Testis (tissue), 5 donors: ENCODE data around the gene BUB1. TPM values are rescaled to one million over a fixed set of nuclear protein-coding genes. Genes with fewer than 3 reads are reported as not detected.

Experiments
- DNase-seq: peaks from one replicate; pipeline ENCODE4 v3.0.0-alpha.2; 2019
- H3K27ac ChIP-seq, 2 donors: fragments of 200-600 bp; sonication (generic); one replicate each; pipeline ENCODE4 v1.5.1; 2019
- H3K27me3 ChIP-seq: fragments of 200-600 bp; sonication (generic); one replicate; pipeline ENCODE4 v1.5.1; 2019
- H3K36me3 ChIP-seq: fragments of 200-600 bp; sonication (generic); one replicate; pipeline ENCODE4 v1.5.1; 2017; ENCODE audit warnings: low read depth; ENCODE audit errors: missing control alignments
- H3K4me1 ChIP-seq: fragments of 200-600 bp; sonication (generic); one replicate; pipeline ENCODE4 v1.5.1; 2019
- H3K4me3 ChIP-seq, 2 donors: fragments of 200-600 bp; sonication (generic); one replicate each; pipeline ENCODE4 v1.5.1; 2017 to 2019
- H3K9me3 ChIP-seq: fragments of 200-600 bp; sonication (generic); one replicate; pipeline ENCODE4 v1.5.1; 2017
- CTCF ChIP-seq, 3 experiments: fragments of 450-650 bp in 2 of 3; fragments of 200-600 bp in 1 of 3; sonication (generic) in 1 of 3; IDR thresholded peaks; one replicate each; pipeline ENCODE4 v1.5.1; 2016 to 2019; ENCODE audit warnings: antibody characterized with exemption in 3 of 3, mild to moderate bottlenecking in 2 of 3, moderate library complexity in 1 of 3
- POLR2A ChIP-seq: fragments of 450-650 bp; IDR thresholded peaks from one replicate; pipeline ENCODE4 v1.6.1; 2017; ENCODE audit warnings: antibody characterized with exemption, mild to moderate bottlenecking, moderate library complexity
- WGBS, 2 donors: methylation state at CpG; one replicate each; pipeline ENCODE4 v1.1.5; 2018; 5-methylcytosine and 5-hydroxymethylcytosine counted together
- intact Hi-C: fragments of 100-400 bp; cut with DNase I; formaldehyde crosslinking; loops from one replicate; pipeline ENCODE4 v1.15.1; 2023; ENCODE audit warnings: low total_unique reads
- long read RNA-seq, 2 donors: transcript quantifications; one replicate each; lab custom pipeline, GENCODE V29; 2026
- polyA plus RNA-seq: library from polyadenylated mRNA; stranded (reverse); fragments of 350-450 nt; fragmentation: Illumina TruSeq; extraction: RNeasy Lipid Tissue Mini Kit (QIAGEN cat#74804); gene quantifications from one replicate; pipeline ENCODE4 v1.2.3, GENCODE V29; 2014; ENCODE audit warnings: low read depth, low replicate concordance; ENCODE audit not compliant: insufficient read depth
- total RNA-seq, 2 donors: library from RNA; depleted of rRNA; stranded (reverse); fragments of >200 nt; gene quantifications; one replicate each; pipeline ENCODE4 v1.2.3, GENCODE V29; 2016

BUB1 gene
- 10 to 100 TPM; 50.5 to 72.9 TPM for total RNA-seq
- 70.0 TPM for polyA plus RNA-seq
- long read RNA-seq, donor 1, transcript BUB1-206 (10 exons, 1,999 nt) = major isoform, 6 of 35 reads
- long read RNA-seq, donor 1, partial matches to known transcripts = 27 of 35 reads
- long read RNA-seq, donor 1, other reads (novel, unspliced or antisense) = 0 of 35 reads
- long read RNA-seq, donor 2, transcript BUB1-206 (10 exons, 1,999 nt) = major isoform, 5 of 16 reads
- long read RNA-seq, donor 2, partial matches to known transcripts = 9 of 16 reads
- long read RNA-seq, donor 2, other reads (novel, unspliced or antisense) = 0 of 16 reads

GRCh38 chr2:110677530-110678456, at the start of gene BUB1:
Gene BUB1 (minus strand): TSS chr2:110678063. CDS start chr2:110677995, 68 bp downstream.
- H3K36me3 ChIP-seq = no peaks in the 10 kb centered on the region
- H3K27ac ChIP-seq = peak within 1 kb of the TSS; percentile 94 to 98
- 0% methylated on average over 49 to 58 of the region's 58 CpGs for WGBS, 2 donors
- TF ChIP-seq CTCF (IDR thresholded peaks at IDR 0.05) = no peak
- TF ChIP-seq POLR2A = peak; percentile 94
- intact Hi-C loops = no loop called here
- no peaks in the 10 kb centered on the region for H3K9me3 ChIP-seq
- peaks cover 12% of the 10 kb centered on the region for H3K4me1 ChIP-seq
- DNase-seq = peak; percentile 98
- H3K4me3 ChIP-seq = peak within 1 kb of the TSS; percentile 65 to 83
- no peaks in the 10 kb centered on the region for H3K27me3 ChIP-seq

- TF ChIP-seq POLR2A (no peak), CTCF (IDR thresholded peaks at IDR 0.05) (no peak)
- H3K27ac ChIP-seq = no peak overlapping the region
- H3K36me3 ChIP-seq = no peaks in the 10 kb centered on the region
- WGBS, 2 donors = 84 to 100% methylated on average over 2 of the region's 2 CpGs
- no peaks in the 10 kb centered on the region for H3K9me3 ChIP-seq
- intact Hi-C loops = no loop called here
- no peaks in the 10 kb centered on the region for H3K4me1 ChIP-seq
- no peak overlapping the region for H3K4me3 ChIP-seq
- H3K27me3 ChIP-seq = no peaks in the 10 kb centered on the region
- DNase-seq = no peak
Observed at GRCh38 chr2:110726285-110726684, 48.4 kb upstream of the BUB1 start.

- no peak for DNase-seq
- Histone ChIP-seq H3K27me3 (no peaks in the 10 kb centered on the region), H3K9me3 (no peaks in the 10 kb centered on the region), H3K4me1 (no peaks in the 10 kb centered on the region), H3K4me3 (no peak overlapping the region), H3K36me3 (no peaks in the 10 kb centered on the region), H3K27ac (no peak overlapping the region)
- intact Hi-C loops = no loop called here
- TF ChIP-seq CTCF (IDR thresholded peaks at IDR 0.05) = no peak
- TF ChIP-seq POLR2A = no peak
- WGBS, 2 donors = 80 to 95% methylated on average over 1 to 3 of the region's 3 CpGs
Observed at GRCh38 chr2:110725859-110726258, 48.0 kb upstream of the BUB1 start.

GRCh38 chr2:110725370-110725769, 47.5 kb upstream of the BUB1 start:
- no peaks in the 10 kb centered on the region for H3K4me1 ChIP-seq
- H3K27ac ChIP-seq = no peak overlapping the region
- H3K27me3 ChIP-seq = no peaks in the 10 kb centered on the region
- H3K4me3 ChIP-seq = no peak overlapping the region
- intact Hi-C loops = no loop called here
- TF ChIP-seq CTCF (IDR thresholded peaks at IDR 0.05) = no peak
- TF ChIP-seq POLR2A = no peak
- H3K36me3 ChIP-seq = no peaks in the 10 kb centered on the region
- DNase-seq = no peak
- no peaks in the 10 kb centered on the region for H3K9me3 ChIP-seq
- 89 to 95% methylated on average over 4 to 9 of the region's 9 CpGs for WGBS, 2 donors
